Activated CD4-positive, alpha-beta T cell treated with anti-CD3 and anti-CD28 coated beads, Interleukin-2, amount 50 U/mL, for 24 hours (primary cell): ENCODE measurements around the gene SMOC1.

Experiments
- DNase-seq, 2 donors: peaks; one replicate each; pipeline ENCODE4 v3.0.0-alpha.2; 2020; ENCODE audit warnings: low read depth in 1 of 2, low spot score in 1 of 2

The SMOC1 gene, protein sequence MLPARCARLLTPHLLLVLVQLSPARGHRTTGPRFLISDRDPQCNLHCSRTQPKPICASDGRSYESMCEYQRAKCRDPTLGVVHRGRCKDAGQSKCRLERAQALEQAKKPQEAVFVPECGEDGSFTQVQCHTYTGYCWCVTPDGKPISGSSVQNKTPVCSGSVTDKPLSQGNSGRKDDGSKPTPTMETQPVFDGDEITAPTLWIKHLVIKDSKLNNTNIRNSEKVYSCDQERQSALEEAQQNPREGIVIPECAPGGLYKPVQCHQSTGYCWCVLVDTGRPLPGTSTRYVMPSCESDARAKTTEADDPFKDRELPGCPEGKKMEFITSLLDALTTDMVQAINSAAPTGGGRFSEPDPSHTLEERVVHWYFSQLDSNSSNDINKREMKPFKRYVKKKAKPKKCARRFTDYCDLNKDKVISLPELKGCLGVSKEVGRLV

DNA sequence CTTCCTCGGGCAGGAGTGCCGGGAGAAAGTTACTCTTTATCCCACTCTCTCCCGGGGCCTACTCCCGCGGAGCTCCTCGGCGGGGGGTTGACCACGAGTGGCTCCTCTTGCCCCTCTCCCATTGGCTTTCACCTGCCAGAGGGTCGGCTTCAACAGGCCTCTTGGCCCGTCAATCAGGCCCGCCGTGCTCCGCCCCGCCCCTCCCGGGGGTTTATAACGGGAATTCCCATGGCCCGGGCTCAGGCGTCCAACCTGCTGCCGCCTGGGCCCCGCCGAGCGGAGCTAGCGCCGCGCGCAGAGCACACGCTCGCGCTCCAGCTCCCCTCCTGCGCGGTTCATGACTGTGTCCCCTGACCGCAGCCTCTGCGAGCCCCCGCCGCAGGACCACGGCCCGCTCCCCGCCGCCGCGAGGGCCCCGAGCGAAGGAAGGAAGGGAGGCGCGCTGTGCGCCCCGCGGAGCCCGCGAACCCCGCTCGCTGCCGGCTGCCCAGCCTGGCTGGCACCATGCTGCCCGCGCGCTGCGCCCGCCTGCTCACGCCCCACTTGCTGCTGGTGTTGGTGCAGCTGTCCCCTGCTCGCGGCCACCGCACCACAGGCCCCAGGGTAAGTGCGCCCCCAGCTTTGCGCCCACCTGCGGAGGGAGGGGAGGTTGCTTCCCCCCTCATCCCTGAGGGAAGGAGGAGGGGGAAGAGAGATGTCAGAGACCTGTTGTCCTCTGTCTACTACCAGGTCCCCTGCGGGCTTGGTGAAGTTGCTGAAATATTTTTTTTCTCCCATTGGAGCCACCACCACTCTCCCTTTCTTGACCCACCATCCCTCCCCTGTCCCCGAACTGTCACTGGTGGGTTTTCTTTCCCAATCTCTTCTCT is at the start of gene SMOC1:
Gene SMOC1, plus strand, starts transcription at position 242 of the 869 bp plus-strand sequence. Its CDS starts 263 bp downstream, at position 505.
- no peak for DNase-seq

DNA sequence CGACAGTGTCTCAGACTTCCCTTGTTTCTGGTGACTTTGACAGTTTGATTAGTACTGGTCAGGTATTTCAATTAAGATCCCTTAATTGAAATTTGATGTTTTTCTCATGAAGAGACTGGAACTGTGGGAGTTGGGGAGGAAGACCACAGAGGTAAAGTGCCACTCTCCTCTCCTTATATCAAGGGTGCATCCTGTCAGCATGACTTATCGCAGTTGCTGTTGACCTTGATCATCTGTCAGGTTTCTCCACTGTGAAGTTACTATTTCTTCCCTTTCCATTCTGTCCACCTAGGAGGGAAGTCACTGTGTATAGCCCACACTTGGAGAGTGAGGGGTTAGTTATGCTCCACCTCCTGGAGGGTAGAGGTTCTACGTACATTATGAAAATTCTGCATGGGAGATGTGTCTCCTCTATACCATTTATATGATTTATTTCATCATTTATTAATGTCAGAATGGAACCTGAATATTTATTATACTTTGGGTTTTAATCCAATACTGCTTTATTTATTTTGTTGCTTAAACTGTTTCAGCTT is 40.3 kb upstream of the SMOC1 start:
- no peak for DNase-seq

GRCh38 chr14:69839661-69840060 is 39.6 kb upstream of the SMOC1 start:
- no peak for DNase-seq

DNA sequence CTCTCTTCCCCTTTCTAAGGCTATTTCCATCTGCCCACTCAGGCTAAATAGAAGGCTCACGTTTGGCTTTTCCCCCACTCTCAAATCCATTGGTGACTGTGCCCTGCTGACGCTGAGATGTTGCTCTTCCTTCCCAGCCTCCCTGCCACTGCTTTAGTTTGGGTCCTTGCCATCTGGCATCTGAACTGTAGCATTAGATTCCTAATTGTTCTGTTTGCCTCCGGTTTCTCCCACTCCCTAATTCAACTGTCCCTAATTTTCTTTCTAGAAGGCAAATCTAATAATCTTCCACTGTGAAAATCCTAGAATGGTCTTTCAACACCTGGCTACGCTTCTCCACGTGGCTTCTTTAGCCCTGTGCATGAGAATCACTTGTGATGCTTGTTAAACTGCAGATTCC is 37.6 kb upstream of the SMOC1 start:
- no peak for DNase-seq

DNA sequence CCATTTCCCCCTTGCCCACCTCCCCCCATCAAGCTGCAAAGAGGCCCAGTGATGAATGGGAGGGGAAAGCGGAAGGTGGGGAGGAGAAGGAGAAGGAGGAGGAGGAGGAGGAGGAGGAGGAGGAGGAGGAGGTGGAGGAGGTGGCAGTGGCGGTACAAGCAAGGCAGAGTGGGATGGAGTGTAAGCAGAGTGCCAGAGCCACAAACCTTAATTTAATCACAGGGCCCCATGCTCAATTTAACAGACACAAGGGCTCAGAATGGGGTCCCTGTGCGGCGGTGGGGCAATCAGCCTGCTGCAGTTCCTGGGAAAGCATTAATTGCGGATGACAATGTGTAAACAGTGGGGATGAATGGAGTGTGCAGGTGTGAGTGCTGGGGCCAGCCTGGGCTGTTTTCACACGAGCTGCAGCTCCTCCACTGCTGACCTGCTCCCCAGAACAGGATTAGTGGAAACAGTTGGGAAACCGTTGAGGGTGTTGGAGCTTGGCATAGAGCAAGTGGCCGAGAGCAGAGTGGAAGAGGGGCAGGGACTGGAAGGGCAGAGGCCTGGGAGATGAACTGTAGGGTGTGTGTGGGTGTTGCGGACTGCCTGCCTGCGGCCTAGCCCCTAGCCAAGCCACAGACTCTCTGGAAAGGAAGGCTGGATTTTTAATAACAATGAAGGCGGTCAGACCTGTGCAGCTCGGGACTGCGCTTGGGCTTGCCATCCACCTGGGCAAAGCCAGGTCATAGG is 36.4 kb upstream of the SMOC1 start:
- DNase-seq: no peak

DNA sequence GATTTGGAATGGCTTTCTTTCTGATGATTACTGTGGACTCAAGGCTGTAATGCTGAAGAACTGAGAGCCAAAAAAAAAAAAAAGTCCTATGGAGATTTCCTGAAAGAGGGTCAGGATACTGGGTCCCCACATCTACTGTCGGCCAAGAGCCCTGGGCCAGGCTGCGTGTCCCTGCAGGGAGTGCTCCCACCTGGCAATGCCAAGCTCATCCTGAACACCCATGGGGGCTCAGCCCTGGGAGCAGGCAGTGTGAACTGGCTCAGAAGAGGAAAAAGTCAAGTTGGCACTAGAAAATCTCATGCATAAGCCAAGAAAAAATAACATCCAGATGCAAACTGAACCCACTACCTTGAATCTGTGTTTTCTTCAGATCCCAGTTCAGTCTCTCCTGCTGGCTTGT is 35.0 kb upstream of the SMOC1 start:
- DNase-seq: no peak

GRCh38 chr14:69845050-69845581 is 34.1 kb upstream of the SMOC1 start:
- no peak for DNase-seq

GRCh38 chr14:69845787-69846186 is 33.4 kb upstream of the SMOC1 start:
- no peak for DNase-seq

DNA sequence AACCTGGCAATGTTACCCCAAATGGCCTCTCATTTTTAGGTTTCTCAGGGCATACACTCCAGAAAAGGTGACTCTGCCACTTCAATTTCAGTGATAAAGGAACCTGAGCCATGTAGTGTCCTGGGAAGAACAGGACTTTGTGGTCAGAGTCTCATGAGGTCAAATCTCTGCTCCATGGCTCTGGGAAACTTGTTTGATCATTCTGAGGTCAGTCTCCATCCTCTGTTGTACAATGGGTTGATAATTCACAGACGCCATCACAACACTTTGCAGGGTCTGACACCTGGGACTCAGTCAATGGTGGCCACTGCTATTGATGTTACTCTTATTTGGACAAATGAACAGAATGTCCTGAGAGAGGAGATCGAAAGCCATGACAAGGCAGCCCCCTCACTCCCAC is 31.1 kb upstream of the SMOC1 start:
- DNase-seq: no peak

- no peak for DNase-seq
These were observed 30.3 kb upstream of the SMOC1 start for GRCh38 chr14:69848903-69849391.

DNA sequence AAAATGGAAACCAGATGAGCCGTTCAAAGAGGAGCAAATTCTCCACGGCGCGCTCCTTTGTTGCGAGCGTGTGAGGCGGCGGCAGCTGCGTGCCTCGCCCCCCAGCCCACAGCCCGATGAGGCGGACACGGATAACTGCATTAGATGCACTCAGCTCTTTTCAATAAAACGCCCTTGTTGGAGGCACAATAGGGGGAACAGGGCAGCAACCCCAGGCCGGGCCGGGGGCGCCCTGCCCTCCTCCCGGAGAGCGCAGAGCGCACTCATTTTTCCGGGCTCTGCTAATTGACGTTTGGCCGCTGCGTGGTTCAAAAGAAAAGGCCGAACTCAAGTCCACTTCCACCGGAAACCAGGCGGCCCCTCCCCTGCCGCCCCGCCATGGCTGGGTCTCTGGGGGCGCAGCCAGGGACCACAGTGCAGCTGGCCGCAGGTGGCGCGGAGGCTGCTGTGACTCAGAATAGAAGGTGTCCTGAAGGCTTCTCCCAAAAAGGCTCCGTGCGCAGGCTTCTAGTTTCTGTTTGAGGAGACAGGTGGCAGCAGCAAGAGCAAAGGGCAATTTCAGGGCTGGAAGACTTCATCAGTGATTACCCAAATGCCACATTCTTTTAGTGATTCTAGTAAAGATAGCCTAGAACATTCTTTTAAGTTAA is 29.0 kb upstream of the SMOC1 start:
- DNase-seq: no peak

GRCh38 chr14:69850736-69851112 is 28.5 kb upstream of the SMOC1 start:
- DNase-seq: no peak

DNA sequence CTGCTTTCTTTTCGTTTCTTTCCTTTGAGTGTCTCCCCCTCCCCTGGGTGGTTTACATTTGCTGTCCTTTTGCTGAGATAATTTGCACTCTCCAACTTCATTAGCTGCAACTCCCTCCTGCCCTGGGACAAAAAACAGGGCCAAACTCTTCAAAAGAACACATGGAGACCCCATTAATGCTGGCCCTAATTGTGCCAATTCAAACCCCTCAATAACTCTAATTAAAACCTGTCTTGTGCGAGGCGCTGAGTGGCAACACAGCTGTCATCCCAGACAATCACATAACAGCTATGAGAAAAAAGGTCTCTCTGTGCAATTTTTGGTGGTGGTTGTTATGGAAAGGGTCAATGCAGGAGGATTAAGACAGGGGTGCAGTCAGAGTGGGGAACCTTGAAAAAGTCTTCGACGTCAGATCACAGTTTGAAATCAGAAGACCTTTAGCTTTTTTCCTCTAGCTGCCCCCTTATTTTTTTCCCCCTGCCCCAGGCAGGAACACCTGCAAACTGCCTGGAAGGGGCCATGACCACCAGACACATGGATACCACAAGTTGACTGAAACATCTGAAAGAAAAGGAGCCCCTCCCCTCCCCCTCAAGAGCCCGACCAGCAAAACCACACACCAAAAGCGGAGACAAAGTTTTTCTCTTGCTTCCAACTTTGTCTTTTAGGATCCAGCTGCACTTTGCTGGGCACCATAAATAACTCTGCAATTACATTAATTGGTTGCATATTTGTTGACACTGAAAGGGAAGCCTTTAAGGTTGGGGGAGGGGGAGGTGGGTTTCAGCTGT is 26.5 kb upstream of the SMOC1 start:
- DNase-seq: no peak

DNA sequence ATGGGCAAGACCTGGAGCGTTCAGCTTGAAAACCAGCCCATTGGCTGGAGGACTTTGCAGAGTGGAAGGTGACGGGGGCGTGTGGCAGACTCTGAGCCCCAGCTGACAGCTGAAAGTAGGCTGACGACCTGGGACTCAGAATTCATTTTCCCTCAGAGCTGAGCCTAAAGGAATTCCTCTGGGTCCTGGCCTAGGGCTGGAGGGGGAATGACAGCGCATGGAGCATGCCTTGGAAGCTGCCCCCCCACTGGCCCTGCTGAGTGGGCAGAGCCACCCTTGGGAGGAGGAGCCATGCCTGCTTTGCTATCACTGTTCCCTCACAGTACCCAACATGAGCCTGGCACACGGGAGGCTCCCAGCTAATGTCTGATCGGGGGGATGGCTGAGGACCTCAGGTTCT is 25.4 kb upstream of the SMOC1 start:
- no peak for DNase-seq

DNA sequence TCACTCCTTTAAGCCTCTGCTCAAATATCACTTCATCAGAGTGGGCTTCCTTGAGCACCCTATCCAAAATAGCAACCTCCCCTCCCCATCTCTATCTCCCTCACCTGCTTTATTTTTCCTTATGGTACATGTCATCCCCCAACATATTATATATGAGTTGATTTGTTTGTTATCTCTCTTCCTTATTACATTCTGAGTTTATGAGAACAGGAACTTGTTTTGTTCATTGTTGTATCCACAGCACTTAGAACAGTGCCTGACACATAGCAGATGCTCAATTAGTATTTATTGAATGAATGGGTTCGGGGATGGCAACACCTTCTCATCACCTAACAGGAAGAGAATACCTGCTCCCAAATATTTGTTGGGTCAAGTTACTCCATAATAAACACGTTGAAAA is 24.6 kb upstream of the SMOC1 start:
- DNase-seq: no peak

DNA sequence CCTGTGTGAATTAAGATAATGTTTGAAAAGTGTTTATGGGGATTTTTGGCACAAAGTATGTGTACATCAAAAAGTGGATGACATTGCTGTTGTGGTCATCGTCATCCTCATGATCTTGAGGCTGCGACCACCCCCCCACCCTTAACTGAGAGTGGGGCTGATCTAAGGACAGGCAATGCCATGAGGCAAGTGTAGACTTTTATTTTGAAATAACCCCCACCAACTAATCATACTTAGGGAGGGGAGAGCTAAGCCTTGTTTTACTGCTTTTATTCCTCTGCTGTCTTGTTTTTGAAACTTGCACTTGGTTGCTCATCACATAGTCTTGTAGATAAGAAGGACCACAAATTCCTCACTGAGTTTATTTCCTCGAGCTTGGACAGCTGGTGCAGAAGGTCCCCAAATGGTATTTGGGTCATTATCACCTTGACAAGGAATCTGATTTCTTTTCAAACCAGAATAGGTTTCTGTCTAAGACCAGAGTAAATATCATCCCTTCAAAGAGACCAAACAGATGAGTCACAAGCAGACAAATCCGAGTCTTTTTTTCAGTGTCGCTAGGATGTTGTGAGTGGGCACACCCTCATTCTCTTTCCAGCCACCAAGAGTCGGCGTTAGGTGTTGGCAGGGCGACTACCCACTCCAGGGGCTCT is 23.9 kb upstream of the SMOC1 start:
- no peak for DNase-seq

- DNase-seq: no peak
These were observed 20.4 kb upstream of the SMOC1 start for GRCh38 chr14:69858801-69859200.

DNA sequence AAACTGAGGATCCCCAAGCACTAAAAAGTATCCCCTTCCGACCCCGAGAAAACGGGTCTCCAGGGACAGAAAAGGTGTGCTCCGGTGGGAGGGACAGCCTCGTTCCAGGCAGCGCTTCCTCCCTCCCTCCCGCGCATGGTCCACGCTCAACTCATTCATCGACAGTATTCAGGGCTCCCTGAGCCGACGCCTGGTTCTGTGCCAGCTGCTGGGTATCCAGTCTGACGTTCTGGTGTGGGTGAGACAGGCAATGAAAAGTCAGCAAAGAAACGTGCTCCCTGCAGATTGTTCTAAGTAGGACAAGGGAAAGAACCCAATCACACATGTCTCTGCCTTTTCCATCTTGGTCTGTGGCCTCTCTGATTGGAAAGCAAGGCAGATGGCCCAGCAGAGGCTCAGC is 19.6 kb upstream of the SMOC1 start:
- no peak for DNase-seq

DNA sequence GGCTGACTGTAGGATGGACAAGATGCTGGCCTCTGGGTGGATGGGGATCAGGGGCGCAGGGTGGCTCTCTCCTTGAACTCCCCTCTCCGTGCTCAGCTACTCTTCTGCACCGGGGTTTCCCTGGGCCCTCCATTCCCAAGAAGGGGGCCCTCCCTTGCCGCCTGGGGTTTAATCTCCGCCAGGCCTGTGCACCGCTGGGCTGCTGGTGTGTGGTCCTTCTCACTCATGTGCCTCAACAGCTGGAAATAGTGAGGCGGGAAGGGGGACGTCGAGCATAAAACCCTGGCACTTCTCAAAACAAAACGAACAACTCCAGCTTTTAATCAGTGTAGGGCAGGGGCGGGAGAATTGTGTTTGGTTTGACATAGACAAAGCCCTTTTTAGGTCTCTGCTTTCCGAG is 19.0 kb upstream of the SMOC1 start:
- no peak for DNase-seq
